ENCODE data around the gene BTRC.
A peak's percentile ranks its signal among the peaks of the same experiment; 100 is the strongest.
"Not testable (repeated sequence)": the region's sequence is repeated elsewhere in the genome, so short reads cannot be mapped to it uniquely, and the experiment has no call there.

BTRC gene

DNA sequence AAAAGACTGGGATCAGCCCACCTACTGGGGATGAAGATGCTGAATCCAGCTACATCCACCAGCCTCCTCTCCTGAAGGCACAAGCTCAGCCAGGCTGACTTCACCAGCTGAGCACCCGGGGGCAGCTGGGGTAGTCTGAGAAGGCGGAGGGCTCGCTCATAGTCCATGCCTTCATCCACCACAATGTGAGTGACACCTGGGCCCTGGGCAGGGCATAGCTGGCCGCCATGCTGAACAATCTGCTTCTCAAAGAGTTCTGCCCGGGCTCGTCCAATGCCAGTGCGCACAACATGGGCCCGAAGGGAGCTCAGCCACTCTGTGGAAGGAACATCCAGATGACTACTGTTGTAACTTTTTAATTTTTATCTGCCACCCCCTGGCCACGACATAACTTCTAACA, 231.9 kb downstream of the BTRC start:
- DNase-seq (ENCODE audit: low read depth) = no peak

DNA sequence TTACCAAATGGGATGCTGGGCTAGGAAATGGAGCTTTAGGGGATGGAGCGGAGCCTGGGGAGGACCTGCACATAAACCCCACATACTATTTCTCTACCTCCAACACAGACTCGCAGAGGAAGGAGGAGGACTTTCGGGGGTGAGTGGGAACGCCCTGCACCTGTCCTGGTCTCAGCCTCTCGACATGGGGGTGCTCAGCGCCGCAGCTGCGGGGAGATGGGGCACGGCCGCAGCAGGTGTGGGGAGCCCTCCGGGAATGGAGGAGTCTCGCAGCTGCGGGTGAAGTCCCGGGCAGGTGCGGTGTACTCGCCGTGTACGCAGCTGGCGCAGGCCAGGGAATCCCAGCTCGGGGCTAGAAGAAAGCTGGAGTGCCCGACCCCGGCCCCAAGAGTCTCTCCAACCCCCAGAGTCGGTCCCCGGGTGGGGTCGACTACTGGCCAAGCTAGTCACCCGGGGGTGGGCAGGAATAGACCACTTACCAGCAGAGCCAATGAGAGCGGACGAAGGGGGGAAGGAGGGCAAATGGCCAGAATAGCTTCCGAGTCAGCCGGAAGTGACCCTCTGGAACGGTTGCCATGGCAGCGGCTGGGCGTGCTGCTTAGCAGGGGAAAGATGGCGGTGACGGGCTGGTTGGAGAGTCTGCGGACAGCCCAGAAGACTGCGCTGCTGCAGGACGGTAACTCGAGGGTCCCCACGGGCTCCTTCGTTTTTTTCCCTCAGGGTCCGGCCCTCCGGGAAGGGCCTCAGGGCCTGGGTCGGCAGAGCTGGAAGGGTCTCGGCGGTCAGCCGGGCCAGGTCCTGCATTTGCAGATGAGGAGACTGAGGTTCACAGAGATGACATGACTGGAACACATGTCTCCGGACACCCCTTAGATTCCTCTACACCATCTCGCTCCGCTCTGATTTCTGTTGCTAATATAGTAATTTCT, 234.0 kb downstream of the BTRC start, which contains the start of the genes DPCD and POLL:
TSS of gene DPCD (plus strand) at position 597 of the 929 bp plus-strand sequence. CDS start at position 613, 16 bp downstream.
TSS of gene POLL (minus strand) at position 533 of the 929 bp plus-strand sequence. CDS start 897 bp downstream, outside the sequence.
- DNase-seq (ENCODE audit: low read depth) = peak; percentile 61

GRCh38 chr10:101588879-101589278, 234.9 kb downstream of the BTRC start:
- DNase-seq (ENCODE audit: low read depth) = no peak

GRCh38 chr10:101593331-101593730, 239.4 kb downstream of the BTRC start:
- not testable (repeated sequence) for DNase-seq (ENCODE audit: low read depth)

GRCh38 chr10:101595591-101596433, 241.8 kb downstream of the BTRC start:
- DNase-seq (ENCODE audit: low read depth) = no peak

DNA sequence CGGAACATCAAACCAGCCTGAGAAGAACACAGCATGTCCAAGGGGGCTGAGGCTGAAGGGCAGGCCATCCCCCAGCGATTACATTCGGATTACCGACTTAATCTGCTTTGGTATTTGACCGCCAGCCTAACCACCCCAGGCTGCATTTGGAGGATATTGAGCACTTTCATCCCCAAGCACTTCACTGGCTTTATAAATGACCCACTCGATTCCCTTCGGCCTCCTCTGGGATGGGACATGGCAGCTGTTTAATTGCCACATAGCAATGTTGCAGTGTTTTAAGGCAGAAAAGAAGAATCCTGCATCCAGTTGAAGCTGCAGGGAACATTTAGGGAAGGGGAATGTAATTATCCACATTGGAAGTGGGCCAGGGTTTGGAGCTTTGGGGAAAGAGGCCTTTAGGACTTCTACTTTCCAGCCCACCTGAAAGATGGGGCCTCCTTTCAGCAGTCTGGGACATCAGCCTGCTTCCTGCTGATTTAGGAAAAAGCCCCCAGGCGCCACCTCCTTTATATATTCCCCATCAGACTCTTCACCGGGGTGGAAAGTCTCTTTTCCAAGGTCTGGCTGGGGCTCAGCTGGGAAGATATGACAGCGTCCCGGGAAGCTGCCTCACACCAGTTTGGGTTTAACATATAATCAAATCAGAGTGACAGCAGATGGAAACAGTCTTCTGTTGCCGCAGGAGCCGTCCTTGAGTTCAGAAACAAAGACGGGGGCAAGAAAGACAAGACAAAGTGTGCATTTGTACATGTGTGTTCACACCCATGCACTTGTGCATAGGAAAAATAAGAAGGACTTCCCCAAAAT, 243.3 kb downstream of the BTRC start:
- DNase-seq (ENCODE audit: low read depth) = no peak

- no peak for DNase-seq (ENCODE audit: low read depth)
Observed at GRCh38 chr10:101601541-101601940, 247.6 kb downstream of the BTRC start.

GRCh38 chr10:101602761-101603398, 248.9 kb downstream of the BTRC start:
- no peak for DNase-seq (ENCODE audit: low read depth)
